ENCODE results near the gene DAB1.

The DAB1 gene

DNA sequence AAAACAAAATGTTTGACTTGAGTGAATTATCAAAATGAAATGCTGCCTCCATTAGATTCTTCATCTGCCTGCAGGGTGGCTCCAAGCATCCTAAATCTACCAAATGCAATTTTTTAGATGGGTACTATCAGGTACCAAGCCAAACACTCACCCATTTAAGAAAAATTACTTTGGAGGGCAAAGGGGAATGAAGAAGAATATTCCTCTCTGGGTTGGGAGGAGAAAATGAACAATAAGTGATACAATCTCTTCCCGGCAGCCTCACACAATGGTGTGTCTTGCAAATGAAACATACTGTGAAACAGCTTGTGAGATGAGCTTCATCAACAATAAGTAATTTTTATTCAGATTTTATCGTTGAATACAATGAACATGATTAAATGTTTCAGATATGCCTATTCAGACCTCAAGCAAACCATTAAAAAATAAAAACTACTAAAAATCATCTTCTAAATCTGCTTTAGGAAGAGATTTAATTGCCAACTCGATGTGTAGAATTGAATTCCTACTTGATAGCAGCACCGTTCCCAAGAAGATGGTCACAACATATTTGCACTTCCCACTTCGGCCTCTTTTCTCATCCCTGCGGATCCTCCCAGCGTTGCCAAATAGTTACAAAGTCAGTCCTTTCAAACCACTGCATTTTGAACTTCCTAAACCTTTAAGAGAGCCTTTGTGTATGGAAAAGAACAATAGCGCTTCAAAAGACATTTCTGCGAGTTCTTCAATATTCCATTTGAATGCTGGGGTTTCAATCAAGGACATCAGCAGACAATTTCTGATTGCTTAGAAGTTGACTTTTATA is 2.7 kb downstream of the DAB1 start:
- DNase-seq (ENCODE audit: low read depth) = peak; percentile 3
- H3K4me3 ChIP-seq (ENCODE audit: low read length) = no peak overlapping the region
- TF ChIP-seq, protein P1, sequence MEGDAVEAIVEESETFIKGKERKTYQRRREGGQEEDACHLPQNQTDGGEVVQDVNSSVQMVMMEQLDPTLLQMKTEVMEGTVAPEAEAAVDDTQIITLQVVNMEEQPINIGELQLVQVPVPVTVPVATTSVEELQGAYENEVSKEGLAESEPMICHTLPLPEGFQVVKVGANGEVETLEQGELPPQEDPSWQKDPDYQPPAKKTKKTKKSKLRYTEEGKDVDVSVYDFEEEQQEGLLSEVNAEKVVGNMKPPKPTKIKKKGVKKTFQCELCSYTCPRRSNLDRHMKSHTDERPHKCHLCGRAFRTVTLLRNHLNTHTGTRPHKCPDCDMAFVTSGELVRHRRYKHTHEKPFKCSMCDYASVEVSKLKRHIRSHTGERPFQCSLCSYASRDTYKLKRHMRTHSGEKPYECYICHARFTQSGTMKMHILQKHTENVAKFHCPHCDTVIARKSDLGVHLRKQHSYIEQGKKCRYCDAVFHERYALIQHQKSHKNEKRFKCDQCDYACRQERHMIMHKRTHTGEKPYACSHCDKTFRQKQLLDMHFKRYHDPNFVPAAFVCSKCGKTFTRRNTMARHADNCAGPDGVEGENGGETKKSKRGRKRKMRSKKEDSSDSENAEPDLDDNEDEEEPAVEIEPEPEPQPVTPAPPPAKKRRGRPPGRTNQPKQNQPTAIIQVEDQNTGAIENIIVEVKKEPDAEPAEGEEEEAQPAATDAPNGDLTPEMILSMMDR (conservative IDR thresholded peaks at IDR 0.05; ENCODE audit: low read length) = no peak

GRCh38 chr1:57418971-57419370 is 4.9 kb downstream of the DAB1 start:
- DNase-seq (ENCODE audit: low read depth) = no peak
- TF ChIP-seq, protein P1 (conservative IDR thresholded peaks at IDR 0.05; ENCODE audit: low read length) = no peak
- H3K4me3 ChIP-seq (ENCODE audit: low read length) = no peak overlapping the region

- no peak overlapping the region for H3K4me3 ChIP-seq (ENCODE audit: low read length)
- TF ChIP-seq, protein P1 (conservative IDR thresholded peaks at IDR 0.05; ENCODE audit: low read length) = no peak
- DNase-seq (ENCODE audit: low read depth) = peak; percentile 56
Observed at GRCh38 chr1:57411262-57411661, 12.6 kb downstream of the DAB1 start.

GRCh38 chr1:57410508-57410907 is 13.4 kb downstream of the DAB1 start:
- no peak overlapping the region for H3K4me3 ChIP-seq (ENCODE audit: low read length)
- TF ChIP-seq, protein P1 (conservative IDR thresholded peaks at IDR 0.05; ENCODE audit: low read length) = no peak
- no peak for DNase-seq (ENCODE audit: low read depth)

GRCh38 chr1:57407928-57408327 is 15.9 kb downstream of the DAB1 start:
- TF ChIP-seq, protein P1 (conservative IDR thresholded peaks at IDR 0.05; ENCODE audit: low read length) = no peak
- no peak overlapping the region for H3K4me3 ChIP-seq (ENCODE audit: low read length)
- DNase-seq (ENCODE audit: low read depth) = no peak

- TF ChIP-seq, protein P1 (conservative IDR thresholded peaks at IDR 0.05; ENCODE audit: low read length) = no peak
- DNase-seq (ENCODE audit: low read depth) = no peak
Observed at GRCh38 chr1:57406428-57406970, 17.4 kb downstream of the DAB1 start.

DNA sequence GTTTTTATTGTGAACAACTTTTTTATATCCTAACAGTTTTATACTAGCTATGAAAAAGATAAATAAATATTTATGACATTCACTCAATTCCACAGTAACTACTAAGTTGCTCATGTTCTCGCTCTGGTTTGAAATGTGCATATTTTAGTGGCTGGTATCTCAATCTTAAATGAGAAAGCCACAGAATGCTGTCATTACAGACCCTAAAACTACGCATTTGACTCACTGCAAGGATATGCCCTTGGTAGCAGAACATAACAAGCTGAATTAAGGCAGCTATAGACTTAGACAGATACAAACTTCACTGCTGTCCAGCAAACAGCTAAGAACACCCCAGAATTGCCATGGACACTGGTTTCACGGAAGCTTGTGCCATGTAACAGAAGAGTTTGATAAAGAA is 19.0 kb downstream of the DAB1 start:
- peak; percentile 3 for DNase-seq (ENCODE audit: low read depth)
- TF ChIP-seq, protein P1 (conservative IDR thresholded peaks at IDR 0.05; ENCODE audit: low read length) = no peak
- H3K4me3 ChIP-seq (ENCODE audit: low read length) = no peak overlapping the region

More at GRCh38 chr1:57406428-57406970, 17.4 kb downstream of the DAB1 start:
- no peak overlapping the region for H3K4me3 ChIP-seq (ENCODE audit: low read length)

All from AG10803 (cell line).